Raji (cell line): ENCODE data around the gene CXCR5.

Experiments used
- POLR2A ChIP-seq: IDR thresholded peaks from 2 replicates; pipeline ENCODE4 v1.6.1; 2011; ENCODE audit warnings: low read depth, low read length, control low read depth; ENCODE audit not compliant: insufficient read depth

CXCR5 gene

GRCh38 chr11:118938491-118939403, 55.1 kb downstream of the CXCR5 start:
- no peak for TF ChIP-seq POLR2A

- no peak for TF ChIP-seq POLR2A
Observed at GRCh38 chr11:118939404-118939915, 55.8 kb downstream of the CXCR5 start.

- no peak for TF ChIP-seq POLR2A
Observed at GRCh38 chr11:118939953-118940598, 56.4 kb downstream of the CXCR5 start.

- TF ChIP-seq POLR2A = no peak
Observed at GRCh38 chr11:118947091-118947490, 63.4 kb downstream of the CXCR5 start.
